NCI-H1048 (cell line): Measurements from ENCODE around the gene WRAP53.

Experiments
- DNase-seq: peaks from one replicate; lab custom pipeline; 2025; lab: John Stamatoyannopoulos, UW

The WRAP53 gene

GRCh38 chr17:7709031-7709430 lies 20.8 kb downstream of the WRAP53 start:
- DNase-seq: no peak

GRCh38 chr17:7710301-7710700 lies 22.0 kb downstream of the WRAP53 start:
- no peak for DNase-seq

DNA sequence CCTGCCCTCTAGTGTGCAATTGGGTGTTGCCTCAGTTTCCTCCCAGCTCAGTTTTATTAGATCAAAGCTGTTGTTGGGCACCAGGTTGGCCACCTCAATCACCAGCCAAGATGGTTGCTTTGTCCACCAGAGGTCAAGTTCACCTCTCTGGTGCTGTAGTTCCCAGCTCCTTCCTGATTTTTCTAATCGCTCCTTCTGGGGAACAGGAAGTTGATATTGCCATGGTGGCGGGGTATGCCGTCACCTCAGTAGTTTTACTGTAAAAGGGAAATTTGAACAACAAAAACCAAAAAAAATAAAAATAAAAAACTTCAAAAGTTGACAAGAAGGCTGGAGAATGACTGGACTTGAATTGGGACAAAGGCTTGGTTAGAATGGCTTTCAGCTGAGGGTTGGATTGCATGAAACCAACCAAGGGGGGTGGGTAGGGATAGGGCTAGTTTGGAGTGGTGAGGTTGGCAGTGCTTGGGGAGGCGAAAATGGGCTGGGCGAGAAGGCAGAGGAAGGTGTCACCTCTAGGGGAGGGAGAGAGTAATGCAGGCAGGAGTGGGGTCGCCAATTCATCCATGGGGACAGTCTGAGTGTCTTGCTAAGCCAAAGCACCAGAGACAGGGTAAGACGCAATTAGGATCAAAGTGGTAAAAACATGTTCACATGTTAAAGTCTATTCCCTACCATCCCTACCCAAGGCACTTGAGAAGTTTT lies 22.9 kb downstream of the WRAP53 start:
- DNase-seq: no peak

GRCh38 chr17:7712111-7712771 lies 24.0 kb downstream of the WRAP53 start:
- DNase-seq: no peak

DNA sequence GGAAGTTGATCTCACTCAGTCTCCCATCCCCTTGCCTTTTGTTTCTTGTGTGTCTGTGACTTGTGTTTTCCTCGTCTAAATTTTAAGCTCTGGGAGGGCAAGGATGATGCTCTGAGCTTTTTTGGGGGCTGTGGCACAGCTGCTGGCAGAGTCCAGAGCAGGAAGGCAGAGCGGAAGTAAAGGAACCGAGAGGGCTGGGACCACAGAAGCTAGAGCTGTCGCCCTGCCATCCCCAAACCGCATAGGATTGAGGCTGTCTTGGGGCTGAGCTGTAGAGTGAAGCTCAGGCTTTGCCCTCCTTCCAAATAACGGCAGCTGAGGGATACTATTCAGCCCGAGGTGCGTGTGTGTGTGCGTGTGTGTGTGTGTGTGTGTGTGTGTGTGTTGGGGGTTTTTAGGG lies 25.5 kb downstream of the WRAP53 start:
- DNase-seq: no peak

DNA sequence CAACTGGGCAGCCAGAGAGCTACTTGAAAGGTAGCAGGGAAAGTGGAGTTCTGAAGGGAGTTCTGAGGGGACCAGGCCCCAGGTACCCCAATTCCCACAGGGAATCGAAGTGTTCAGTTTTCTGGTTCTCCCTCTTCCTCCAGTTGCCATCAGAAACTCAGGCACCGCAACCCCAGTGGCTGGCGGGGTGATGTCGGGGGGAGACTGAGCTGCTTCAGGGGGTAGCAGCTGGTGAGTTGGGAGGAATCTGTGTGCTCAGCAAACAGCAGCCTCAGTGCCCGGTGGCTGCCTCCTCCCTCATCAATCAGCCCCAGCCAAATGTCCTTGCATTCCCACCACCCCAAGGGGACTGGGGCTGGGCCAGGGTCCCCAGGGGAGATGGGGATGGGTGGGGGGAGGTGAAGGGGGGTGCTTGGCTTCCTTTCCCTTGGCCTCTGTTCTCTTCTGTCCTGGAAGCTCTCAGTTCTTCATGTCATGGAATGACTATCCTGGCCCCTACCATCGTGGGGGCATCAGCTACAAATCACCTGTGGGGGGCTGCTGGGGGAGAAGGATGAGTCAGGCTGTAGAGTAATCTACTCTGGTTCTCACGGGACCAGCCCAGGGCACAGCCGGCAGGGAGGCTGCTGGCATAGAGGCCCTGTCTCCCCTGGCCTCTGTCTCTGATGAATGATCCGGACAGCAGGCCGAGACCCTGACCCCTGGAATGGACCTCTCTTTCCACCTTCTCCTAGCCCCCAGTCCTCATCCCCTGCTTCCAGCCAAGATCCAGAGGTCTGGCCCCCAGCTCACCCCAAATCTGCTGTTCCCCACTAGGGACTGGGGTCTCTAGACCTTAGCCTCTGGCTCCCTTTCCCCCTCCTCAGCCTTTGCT lies 26.7 kb downstream of the WRAP53 start:
- no peak for DNase-seq

DNA sequence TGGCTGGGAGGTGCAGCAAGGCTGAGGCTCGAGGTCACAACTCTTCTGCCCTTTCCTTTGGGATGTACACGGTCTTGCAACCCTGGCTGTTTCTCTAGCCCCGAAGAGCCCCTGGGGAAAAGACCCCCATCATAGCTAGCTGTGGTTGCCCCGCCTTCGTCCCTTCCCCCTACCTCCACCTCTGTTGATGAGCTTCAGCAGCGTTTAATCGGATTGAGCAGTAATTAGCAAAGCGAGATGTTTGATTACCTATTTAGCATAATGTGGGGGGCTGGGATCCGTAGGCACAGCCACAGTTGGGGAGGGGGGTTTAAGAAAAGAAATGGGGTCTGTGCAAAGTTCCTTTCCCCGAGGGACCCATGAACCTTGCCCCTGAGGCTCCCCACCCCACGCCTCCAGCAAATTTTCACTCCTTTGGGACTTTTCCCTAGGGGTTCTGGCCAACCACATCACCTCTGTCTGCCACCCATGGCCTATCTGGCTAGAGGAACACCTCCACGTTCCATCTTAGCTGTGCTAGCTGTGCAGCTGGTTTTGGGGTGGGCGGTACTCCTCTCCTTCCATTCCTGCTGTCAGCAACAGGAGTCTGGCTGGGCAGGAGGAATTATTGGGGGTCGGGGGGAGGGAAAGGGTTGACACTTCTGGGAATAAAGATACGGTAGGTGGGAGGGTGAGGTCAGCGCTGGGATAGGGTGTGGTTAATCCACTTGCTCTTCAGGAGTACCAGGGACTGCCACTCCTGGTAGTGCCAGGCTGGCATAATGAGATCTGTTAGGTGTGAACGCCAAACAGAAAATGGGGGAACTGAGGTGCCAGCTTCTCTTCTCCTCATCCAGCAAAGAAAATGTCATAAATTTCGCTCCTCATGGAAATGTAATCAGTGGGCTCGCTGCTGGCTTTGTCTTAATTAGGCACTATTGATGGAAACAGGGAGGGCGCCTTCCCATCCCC lies 27.9 kb downstream of the WRAP53 start:
- no peak for DNase-seq

DNA sequence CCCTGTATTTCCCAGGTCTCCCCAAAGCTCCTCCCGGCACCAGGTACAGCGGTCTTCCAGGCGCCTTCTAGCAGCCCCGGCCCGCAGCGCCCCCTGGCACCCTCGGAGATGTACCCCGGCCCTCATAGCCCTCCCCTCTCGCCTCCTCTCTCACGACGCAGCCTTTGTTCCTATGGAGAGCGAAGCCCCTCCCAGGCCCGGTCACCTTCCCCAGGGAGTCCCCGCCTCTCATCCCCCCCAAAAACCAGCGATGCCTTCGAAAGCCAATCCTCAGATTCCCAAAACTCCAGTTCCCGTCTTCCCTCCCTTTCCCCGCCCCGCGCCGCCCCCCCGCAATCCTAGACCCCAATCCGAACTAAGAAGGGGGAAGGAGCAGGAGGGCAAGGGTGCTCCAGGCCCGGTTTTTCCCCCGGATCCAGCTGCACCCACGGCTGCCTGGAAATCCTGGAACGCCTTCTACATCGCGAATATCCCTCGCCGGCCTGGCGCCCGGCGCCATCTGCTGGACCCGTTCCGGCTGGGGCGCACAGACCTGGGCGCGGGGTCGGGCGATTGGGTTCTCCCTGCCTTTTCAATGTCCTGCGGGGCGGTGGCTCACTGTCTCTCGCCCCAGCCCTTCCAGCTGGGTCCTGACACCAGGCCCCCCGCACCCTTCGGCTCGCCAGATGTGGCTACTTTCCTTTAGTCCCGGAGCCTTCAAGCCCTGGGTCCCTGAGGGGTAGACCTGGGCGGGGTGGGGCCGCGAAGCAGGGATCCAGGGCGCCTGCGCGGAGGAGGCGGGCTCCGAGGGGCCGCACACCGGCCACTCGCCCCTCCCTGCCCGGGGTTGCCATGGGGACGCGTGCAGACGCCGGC lies 28.9 kb downstream of the WRAP53 start, which contains the start of gene DNAH2:
DNAH2 (plus strand) TSS at position 844 of the 855 bp plus-strand sequence. CDS start 1,991 bp downstream, outside the sequence.
- DNase-seq: peak; percentile 83

GRCh38 chr17:7717756-7718350 lies 29.6 kb downstream of the WRAP53 start:
- DNase-seq: no peak

DNA sequence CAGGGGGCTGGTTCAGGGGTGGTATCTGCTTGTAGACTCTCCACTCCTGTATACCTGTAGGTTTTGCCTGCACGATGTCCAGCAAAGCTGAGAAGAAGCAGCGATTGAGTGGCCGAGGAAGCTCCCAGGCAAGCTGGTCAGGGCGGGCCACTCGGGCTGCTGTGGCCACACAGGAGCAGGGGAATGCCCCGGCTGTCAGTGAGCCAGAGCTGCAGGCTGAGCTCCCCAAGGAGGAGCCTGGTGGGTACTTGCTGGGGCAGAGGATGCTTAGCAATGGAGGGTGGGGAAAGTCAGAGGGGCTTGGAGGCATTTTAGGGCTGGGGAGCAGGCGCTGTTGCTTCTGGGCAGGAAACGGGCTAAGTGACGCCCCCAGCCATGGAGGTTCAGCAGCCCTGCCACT lies 31.4 kb downstream of the WRAP53 start:
- no peak for DNase-seq

DNA sequence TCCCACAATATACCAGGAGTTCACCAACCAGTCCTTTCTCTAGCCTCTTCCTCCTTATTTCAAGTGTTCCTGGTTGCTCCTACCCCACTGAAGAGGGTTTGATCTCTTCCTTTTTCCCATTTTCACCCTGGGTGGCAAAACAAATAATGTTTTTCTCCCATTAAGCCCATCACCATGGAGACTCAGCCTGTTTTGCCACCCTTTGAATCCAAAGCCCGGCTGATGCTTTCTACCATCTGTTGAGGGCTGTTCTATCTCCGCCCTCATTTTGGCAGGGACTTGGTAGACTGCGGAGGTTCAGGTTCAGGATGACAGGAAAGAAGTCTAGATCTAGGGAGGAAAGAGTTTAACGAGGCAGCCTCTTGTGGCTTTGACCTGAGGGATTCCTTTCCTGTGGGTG lies 31.8 kb downstream of the WRAP53 start:
- no peak for DNase-seq

GRCh38 chr17:7721612-7722011 lies 33.3 kb downstream of the WRAP53 start:
- DNase-seq: no peak

DNA sequence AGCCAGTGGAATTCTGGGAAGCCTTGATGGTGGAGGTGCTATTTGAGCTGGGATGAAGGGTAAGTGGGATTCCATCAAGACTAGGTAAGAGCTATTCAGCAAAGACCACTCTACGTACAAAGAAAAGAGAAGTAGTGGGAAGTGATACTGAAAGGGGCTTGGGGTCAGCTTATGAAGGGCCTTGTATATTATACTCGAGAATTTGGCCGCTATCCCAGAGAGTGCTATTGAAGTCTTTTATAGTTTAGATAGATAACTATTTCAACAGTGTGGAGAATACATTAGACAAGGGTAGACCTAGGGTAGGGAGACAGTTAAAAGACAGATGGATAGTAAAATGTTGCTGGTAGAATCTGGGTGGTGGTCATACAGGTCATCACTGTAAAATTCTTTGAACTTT lies 39.6 kb downstream of the WRAP53 start:
- no peak for DNase-seq

DNA sequence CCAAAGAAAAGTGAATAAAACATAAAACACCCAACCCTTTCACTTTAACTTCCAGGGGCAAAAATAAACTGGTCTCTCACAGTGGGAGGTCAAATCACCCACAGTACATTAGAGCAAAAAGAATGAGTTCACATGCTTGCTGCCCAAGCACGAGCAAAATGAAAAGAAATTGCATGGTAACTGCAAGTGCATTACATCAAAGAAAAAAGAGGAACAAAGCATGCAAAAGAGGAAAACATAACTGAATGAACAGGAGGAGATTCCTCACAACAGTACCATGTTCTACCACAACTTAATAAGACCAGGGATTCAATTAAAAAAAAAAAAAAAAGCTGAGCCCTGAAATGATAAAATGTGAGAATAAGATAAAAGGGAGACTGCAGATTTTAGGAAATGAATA lies 41.5 kb downstream of the WRAP53 start:
- DNase-seq: no peak

DNA sequence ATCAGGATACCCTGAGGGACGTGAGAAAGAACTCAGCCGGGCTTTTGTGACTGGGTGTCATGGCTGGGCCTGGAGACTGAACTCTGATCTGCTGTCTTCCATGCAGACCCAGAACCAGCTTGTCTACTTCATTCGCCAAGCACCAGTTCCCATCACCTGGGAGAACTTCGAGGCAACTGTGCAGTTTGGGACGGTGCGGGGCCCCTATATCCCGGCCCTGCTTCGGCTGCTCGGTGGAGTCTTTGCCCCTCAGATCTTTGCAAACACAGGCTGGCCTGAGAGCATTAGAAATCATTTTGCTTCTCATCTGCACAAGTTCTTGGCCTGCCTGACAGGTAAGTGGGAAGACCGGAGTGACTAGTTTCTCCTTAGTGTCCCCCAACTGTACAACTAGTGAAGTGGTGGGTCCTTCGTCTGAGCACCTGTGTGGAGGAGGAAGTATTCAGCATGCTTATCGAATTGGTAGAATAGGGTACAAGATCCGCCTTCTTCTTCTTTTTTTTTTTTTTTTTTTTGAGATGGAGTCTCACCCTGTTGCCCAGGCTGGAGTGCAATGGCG lies 44.8 kb downstream of the WRAP53 start:
- no peak for DNase-seq

DNA sequence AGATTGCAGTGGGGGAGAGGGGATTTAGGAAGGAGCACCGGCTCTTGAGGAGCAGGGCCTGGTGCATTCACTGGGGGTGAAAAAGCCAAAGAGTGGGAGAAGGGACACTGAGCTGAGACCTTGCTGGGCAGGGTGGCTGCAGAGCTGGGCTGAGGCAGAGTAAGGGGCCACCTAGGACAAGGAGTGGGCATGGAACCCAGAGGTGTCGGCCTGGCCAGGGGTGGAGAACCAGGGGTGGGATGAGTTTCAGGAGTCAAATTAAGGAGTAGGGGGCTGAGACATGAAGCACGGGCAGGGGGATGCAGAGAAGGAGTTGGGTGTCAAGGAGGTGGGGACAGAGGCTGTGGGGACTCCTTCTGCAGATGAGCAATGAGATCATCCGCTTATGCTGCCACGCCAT lies 49.3 kb downstream of the WRAP53 start:
- DNase-seq: no peak

GRCh38 chr17:7739746-7740145 lies 51.5 kb downstream of the WRAP53 start:
- DNase-seq: no peak

- no peak for DNase-seq
These were observed 52.3 kb downstream of the WRAP53 start for GRCh38 chr17:7740481-7741001.

DNA sequence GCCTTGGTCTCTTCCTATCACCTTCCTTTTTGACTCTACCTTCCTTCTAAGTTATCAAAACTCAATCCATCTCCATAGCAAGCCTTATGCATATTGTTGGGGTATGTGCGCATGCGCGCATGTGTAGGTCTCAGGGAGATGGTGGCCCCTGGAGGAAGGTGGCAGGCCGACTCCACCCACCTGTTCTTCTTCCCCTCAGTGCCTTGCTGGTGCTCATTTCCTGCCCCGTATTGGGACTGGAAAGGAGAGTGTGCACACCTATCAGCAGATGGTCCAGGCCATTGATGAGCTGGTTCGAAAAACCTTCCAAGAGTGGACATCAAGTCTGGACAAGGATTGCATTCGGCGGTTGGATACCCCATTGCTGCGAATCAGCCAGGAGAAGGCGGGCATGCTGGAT lies 54.5 kb downstream of the WRAP53 start:
- DNase-seq: no peak

DNA sequence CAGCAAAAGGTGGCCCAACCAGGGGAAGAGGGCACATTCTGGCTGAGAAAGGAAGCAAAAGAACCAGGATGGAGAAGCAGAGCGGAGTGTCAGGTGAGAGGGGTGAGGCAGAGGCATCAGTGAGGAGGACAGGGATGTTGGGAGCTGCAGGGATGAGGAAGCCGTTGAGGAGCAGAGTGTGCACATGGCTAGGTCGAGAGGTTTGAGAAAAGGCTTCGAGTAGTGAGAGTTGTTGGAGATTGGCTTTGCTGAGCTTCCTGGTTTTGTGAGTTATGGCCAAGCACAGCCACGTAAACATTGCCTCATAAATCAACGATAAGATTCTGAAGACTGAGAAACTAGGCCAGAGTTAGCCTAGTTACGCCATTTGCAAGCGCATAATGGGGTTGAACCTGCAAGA lies 56.1 kb downstream of the WRAP53 start:
- no peak for DNase-seq
